HUDEP-2 (cell line): ENCODE results near the gene HOXA2.

ENCODE experiments used
- DNase-seq, 76 experiments: peaks; one replicate each; lab custom pipeline; 2025; ENCODE audit not compliant: unreplicated experiment in 76 of 76; lab: John Stamatoyannopoulos, UW

The HOXA2 gene

DNA sequence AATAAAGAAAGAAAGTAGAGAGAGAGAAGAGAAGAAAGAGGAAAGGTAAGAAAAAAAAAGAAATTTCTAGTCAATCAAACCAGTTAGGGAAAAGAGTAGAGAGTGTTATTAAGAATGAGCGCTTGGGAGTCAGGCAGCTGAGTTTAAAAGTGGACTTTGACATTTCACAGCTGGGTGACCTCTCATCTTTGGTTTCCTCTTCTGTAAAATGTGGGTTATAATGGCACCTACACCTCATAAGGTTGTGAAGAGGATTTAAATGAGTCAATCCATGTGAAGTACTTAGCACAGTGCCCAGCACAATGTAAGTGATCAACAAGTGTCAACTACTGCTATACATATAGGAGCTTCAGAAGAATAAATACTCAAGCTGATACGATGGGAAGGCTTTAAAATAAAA is 18.8 kb downstream of the HOXA2 start:
- no peak for DNase-seq

DNA sequence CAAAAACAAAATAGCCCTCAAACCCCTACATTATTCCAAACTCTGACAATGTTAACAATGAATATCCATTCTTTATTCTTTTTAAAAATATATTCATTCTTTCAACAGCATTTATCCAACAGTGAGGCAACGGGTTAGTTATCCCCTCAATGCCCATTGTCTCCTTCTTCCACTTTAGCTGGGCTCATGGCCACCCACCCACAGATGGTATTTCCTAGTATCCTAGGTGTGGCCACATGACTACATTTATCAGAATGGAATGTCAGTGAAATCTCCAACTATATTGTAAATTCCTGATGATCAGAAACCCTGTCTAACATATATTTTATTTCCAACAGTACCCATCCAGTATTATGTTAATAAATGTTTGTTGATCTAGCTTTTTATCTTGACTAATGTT is 20.3 kb downstream of the HOXA2 start:
- DNase-seq: no peak

DNA sequence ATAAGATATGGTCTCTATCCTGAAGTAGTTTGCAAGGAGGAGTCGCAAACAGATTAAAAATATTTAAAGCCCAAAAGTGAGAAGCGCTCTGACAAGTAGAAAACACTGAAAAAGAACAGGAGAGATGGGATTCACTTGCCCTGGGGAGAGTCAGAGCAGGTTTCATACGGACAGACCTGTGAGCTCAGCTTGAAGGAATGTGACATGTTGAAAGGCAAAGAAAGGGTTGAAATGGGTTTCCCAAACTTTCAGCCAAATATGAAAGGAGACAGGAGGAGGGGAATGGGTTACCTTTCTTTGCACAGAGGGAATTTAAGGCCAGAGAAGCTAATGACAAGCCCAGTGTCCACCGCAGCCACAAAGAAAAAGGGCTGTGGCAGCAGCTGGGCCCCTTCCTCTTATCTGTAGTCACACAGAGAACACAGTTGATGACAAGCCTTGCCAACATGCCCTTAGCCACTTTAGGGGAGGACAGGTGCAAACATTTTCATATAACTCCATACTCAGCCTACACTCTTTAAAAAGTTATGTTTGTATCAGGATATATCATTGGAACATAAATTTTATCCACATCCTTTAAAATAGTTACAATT is 21.5 kb downstream of the HOXA2 start:
- peak in 1 of 76 experiments; percentile 7 for DNase-seq

DNA sequence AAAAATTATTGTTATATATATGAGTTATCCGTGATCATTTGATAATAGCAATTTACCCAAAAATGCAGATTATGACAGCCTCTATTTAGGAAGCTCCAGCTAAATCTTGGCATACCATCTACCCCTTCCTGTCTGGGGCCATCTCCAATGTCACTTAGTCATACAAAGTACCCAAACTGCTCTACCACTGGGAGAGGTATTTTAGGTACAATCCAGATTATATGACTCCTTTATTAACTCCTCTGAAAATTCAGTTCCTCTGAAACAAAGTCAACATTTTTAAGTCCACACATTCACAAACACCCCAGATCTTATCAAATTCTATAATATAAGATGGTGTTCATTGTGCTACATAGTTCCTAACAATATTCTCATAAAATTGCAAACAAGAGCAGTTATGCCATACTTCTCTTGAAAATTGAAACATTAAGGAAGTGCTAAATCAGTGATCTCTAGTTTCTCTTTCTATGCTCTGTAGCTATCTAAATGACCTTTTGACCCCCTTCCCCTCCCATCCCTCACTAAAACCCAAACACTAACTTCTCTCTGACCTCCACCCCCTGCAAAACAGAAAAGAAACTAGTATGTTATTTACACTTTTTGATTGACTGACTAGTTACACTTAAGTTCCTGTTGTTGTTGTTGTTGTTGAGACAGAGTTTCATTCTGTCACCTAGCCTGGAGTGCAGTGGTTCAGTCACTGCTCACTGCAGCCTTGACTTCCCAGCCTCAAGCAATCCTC is 23.1 kb downstream of the HOXA2 start:
- no peak for DNase-seq

DNA sequence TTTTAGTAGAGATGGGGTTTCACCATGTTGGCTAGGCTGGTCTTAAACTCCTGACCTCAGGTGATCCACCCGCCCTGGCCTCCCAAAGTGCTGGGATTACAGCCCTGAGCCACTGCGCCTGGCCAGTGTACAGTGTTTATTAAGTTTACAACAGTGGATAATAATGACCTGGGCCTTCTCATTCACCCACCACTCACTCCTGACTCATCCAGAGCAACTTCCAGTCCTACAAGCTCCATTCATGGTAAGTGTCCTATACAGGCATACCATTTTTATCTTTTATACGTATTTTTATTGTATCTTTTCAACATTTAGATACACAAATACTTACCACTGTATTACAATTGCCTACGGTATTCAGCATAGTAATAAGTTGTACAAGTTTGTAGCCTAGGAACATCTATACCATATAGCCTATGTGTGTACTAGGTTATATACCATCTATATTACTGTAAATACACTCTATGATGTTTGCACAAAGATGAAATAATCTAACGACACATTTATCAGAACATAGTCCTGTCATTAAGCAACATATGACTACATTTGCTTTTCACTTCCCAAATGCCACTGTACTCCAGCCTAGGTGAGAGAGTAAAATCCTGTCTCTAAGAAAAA is 23.8 kb downstream of the HOXA2 start:
- DNase-seq: no peak

DNA sequence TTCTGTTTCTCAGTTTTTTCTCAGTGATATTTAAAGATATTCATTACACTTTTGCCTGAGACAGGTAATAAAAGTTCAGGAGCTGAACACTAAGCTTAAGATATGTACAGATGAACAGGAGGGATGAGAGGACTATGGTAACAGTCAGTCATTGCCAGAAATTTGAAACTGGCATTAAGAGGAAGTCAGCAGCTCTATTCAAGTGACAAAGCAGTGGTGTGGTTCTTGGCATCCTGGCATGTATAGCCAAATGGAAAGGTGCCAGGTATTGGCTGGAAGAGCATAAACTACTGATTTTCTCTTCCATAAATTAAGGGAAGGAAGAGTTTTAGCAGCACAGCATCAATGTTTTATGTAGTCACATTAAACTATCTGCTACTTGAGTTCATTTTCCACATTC is 29.4 kb downstream of the HOXA2 start:
- DNase-seq: no peak

DNA sequence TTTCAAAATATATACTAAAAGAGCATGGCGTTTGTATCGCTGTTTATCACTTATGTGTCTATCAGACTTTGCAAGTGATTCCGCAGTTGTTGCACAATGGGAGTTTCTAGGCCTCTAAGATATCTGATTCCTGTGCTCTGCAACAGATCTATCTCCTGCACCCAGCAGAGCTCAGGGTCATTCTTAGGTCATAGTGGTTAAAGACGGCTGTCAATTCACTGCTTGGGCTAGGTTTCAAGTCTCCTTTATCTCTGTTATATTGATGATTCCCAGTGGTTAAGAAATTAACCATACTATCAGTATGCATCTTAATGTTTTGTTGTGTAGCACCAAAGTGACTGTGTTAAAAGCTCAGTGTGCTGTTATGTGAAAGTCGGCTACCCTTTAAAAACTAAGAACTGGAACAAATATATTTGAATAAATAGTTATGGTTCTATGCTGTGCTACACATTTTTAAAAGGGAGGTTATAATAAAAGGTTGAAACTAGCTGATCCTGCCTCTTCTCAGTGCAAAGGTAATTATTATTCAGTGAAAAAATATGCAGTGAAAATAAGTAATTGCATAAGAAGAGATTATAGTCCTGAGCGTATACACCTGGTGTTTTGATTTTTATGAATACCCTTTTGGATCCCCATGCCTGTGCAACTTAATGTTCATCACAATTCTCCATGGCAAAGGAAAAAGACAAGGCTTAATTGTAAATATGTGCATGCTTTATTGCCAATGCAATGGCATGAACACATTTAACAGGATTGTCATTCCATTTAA is 30.7 kb downstream of the HOXA2 start:
- DNase-seq: peak in 30 of 76 experiments; percentile 0 to 52 (median 23)

DNA sequence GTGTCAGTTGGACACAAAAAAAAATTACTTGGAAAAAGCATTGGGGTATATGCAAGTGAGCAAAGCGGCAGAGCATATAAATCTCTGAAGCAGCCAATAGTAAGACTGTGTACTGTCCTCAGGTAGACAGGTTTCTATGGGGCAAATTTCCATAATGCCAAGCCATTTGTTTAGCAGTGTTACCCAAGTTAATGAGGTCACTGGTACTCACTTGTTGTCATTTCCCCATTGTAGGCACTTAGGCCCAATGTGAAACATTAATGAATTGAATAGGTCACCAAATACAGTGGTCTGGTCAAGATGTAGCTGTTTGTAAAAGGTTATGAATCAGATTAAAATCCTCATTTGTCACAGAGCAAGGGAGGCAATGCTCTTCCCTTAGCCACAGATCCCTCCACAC is 34.2 kb downstream of the HOXA2 start:
- no peak for DNase-seq

DNA sequence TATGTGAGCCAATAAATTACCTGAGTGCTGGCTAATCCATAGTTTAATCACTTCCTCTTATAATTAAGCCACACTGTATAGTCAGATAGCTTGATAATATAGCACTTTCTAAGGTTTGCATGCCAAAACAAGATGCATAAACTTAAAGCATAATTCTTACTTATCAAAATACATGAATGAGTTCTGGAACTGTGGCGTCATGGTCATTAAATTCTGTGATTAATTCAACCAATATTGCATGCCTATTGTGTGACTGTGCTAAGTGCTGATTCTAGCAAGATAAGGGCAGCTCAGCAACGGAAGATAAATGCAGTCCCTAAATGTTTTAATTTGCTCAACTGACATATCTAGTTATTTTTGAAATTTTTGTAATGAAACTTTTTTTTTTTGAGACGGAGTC is 36.3 kb downstream of the HOXA2 start:
- no peak for DNase-seq

DNA sequence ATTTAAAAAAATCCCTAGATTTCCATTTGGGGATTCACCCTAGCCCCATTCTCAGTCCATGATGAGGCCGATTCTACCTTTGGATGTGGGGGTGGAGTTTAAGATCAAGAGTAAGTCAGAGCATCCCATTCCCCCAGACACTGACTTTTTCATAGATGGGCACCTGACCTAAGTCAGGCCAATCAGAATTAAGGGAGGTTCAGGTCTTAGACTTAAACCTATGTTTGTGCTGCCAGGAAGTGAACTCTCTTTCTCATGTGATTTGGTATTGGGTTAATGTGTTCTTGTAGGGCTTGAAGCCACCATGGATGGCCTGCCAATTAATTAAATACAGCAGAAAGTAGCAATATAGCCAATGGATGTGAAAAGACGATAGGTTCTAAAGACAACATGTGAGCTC is 36.8 kb downstream of the HOXA2 start:
- no peak for DNase-seq

DNA sequence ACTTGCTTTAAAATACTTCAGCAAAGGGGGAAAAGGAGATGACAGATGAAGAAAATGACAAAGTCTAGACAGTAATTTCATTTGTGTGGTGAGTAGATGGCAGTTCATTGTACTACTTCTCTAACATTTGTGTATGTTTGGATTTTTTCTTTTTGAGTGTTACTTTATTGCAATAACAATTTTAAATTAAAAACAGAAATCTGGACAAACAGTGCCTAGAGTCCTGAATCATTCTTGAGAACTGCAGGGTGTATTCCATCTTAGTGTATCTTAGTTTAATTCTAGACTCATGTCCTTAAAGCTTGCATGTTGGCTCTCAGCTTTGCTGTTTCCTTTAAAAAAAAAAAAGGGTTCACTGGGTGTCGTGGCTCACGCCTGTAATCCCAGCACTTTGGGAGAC is 37.8 kb downstream of the HOXA2 start:
- no peak for DNase-seq

DNA sequence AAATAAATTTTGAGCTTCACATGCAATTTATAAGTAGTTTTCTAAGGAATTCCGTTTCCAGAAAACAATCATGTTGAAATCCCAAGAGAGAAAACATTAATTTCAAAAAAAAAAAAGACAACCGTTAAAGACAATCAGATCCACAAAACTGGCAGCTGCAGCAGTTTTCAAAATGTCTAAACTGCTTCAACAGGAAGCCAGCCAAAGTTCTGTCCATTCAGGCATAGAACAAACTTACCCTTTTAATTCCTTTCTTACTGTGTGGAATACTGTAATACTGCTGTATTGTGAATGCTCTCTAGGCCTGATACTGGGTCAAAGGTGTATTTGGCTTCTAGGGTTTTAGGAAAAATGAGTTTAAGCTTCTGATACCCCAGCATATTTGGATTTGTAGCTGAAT is 38.3 kb downstream of the HOXA2 start:
- no peak for DNase-seq

DNA sequence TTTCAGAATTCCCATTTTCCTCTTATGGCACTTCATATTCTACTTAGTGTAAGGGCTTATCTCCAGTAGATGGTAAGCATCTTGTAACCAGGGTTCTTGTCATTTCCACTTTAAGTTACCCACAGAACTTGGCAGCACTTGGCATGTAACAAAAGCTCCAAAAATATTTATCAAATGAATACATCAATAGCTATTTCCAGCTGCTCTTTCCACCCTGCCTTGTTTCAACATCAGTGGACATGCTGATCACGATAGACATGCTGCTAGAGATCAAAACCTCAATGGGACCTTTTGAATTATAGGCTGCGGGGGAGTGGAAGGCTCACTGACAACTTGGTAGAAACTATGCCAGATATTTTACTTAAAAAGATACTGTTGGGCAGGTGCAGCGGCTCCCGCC is 39.5 kb downstream of the HOXA2 start:
- no peak for DNase-seq

DNA sequence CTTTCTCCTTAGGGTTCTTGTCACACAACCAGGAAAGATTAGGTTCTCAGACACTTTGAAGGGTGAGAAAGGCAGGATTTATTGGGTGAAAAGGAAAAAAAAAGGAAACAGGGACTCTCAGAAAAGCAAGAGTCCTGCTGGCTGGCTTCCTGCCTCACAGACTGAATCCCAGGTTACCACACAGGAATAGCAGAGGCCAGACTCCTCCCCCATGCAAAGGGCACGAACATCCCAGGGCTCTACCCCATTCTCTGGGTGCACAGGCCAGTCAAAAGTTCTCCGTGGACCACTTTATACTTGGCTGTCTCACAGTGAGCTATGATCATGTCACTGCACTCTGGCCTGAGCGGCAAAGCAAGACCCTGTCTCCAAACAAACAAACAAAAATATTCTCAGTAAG is 49.3 kb downstream of the HOXA2 start:
- DNase-seq: no peak

DNA sequence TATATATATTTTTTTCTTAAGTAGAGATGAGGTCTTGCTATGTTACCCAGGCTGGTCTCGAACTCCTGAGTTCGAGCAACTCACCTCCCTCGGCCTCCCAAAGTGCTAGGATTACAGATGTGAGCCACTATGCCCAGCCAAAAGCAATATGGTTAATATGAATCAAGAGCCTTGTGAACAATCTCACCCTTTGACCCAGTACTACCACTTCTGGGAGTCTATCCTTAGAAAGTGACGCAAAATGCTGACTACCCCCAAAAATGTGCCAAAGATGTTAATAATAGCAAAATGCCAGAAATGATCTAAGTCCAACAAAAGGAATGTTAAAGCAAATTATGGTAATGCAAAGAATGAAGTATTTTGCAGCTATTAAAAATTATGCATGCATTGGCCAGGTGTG is 51.0 kb downstream of the HOXA2 start:
- no peak for DNase-seq
